IPS DF 6.9 (cell line): ENCODE measurements around the gene CD300C.

Source experiments
- DNase-seq: peaks from one replicate; pipeline ENCODE4 v3.0.0-alpha.2; 2013; ENCODE audit warnings: low read depth, low spot score
- H3K27ac ChIP-seq: one replicate; pipeline ENCODE4 v1.5.1; 2013; ENCODE audit warnings: low read length, control low read depth
- H3K27me3 ChIP-seq: 2 replicates; pipeline ENCODE4 v1.6.1; 2013; ENCODE audit warnings: mild to moderate bottlenecking, low read length; ENCODE audit not compliant: control insufficient read depth, insufficient read depth
- H3K36me3 ChIP-seq: 2 replicates; pipeline ENCODE4 v1.6.1; 2013; ENCODE audit warnings: low read length; ENCODE audit not compliant: control insufficient read depth, insufficient read depth
- H3K4me1 ChIP-seq: 2 replicates; pipeline ENCODE4 v1.6.1; 2013; ENCODE audit warnings: low read length; ENCODE audit not compliant: control insufficient read depth, insufficient read depth
- H3K4me3 ChIP-seq: 2 replicates; pipeline ENCODE4 v1.5.1; 2013; ENCODE audit warnings: mild to moderate bottlenecking, low read length
- H3K9me3 ChIP-seq: 2 replicates; pipeline ENCODE4 v1.6.1; 2013; ENCODE audit warnings: low read length, inconsistent platforms; ENCODE audit not compliant: control insufficient read depth, insufficient read depth
- WGBS: extraction: QIAGEN DNeasy Blood & Tissue Kit; methylation state at CpG from one replicate; pipeline ENCODE4 v1.1.7; 2013; ENCODE audit warnings: mixed read lengths, missing lambda C conversion rate; ENCODE audit not compliant: insufficient read length, insufficient coverage; 5-methylcytosine and 5-hydroxymethylcytosine counted together

CD300C gene

GRCh38 chr17:74544991-74545842, 698 bp downstream of the CD300C start:
- Histone ChIP-seq H3K9me3 (no peaks in the 10 kb centered on the region), H3K4me1 (no peaks in the 10 kb centered on the region), H3K36me3 (no peaks in the 10 kb centered on the region), H3K27ac (no peak overlapping the region), H3K4me3 (no peak overlapping the region), H3K27me3 (no peaks in the 10 kb centered on the region)
- no peak for DNase-seq
- no CpG with 5 or more reads among the region's 16 CpGs for WGBS

- no peaks in the 10 kb centered on the region for H3K9me3 ChIP-seq
- H3K4me1 ChIP-seq, result no peaks in the 10 kb centered on the region
- no CpG with 5 or more reads among the region's 18 CpGs for WGBS
- H3K4me3 ChIP-seq, result no peak overlapping the region
- H3K36me3 ChIP-seq, result no peaks in the 10 kb centered on the region
- no peak for DNase-seq
- no peaks in the 10 kb centered on the region for H3K27me3 ChIP-seq
- no peak overlapping the region for H3K27ac ChIP-seq
Measured at GRCh38 chr17:74543891-74544760, 1.8 kb downstream of the CD300C start.

GRCh38 chr17:74543406-74543805, 2.5 kb downstream of the CD300C start:
- Histone ChIP-seq H3K36me3 (no peaks in the 10 kb centered on the region), H3K27ac (no peak overlapping the region), H3K9me3 (no peaks in the 10 kb centered on the region), H3K4me3 (no peak overlapping the region), H3K4me1 (no peaks in the 10 kb centered on the region), H3K27me3 (no peaks in the 10 kb centered on the region)
- DNase-seq, result no peak
- no CpG with 5 or more reads among the region's 14 CpGs for WGBS

- no peaks in the 10 kb centered on the region for H3K4me1 ChIP-seq
- no peaks in the 10 kb centered on the region for H3K9me3 ChIP-seq
- DNase-seq, result no peak
- no peaks in the 10 kb centered on the region for H3K27me3 ChIP-seq
- H3K4me3 ChIP-seq, result no peak overlapping the region
- no peaks in the 10 kb centered on the region for H3K36me3 ChIP-seq
- WGBS, result no CpG with 5 or more reads among the region's 17 CpGs
- H3K27ac ChIP-seq, result no peak overlapping the region
Measured at GRCh38 chr17:74542727-74543383, 3.1 kb downstream of the CD300C start.

- H3K9me3 ChIP-seq, result no peaks in the 10 kb centered on the region
- no peaks in the 10 kb centered on the region for H3K4me1 ChIP-seq
- H3K27me3 ChIP-seq, result no peaks in the 10 kb centered on the region
- no peak overlapping the region for H3K27ac ChIP-seq
- DNase-seq, result no peak
- no CpG with 5 or more reads among the region's 5 CpGs for WGBS
- H3K36me3 ChIP-seq, result no peaks in the 10 kb centered on the region
- no peak overlapping the region for H3K4me3 ChIP-seq
Measured at GRCh38 chr17:74542166-74542565, 3.7 kb downstream of the CD300C start.

- Histone ChIP-seq H3K27ac (no peak overlapping the region), H3K9me3 (no peaks in the 10 kb centered on the region), H3K4me1 (no peaks in the 10 kb centered on the region), H3K27me3 (no peaks in the 10 kb centered on the region), H3K4me3 (no peak overlapping the region), H3K36me3 (no peaks in the 10 kb centered on the region)
- DNase-seq, result no peak
- no CpG with 5 or more reads among the region's 23 CpGs for WGBS
Measured at GRCh38 chr17:74541176-74542111, 4.5 kb downstream of the CD300C start.

- H3K27me3 ChIP-seq, result no peaks in the 10 kb centered on the region
- no peaks in the 10 kb centered on the region for H3K4me1 ChIP-seq
- no peak overlapping the region for H3K27ac ChIP-seq
- no peaks in the 10 kb centered on the region for H3K36me3 ChIP-seq
- no peak for DNase-seq
- WGBS, result no CpG with 5 or more reads among the region's 10 CpGs
- no peaks in the 10 kb centered on the region for H3K9me3 ChIP-seq
- no peak overlapping the region for H3K4me3 ChIP-seq
Measured at GRCh38 chr17:74539281-74539820, 6.6 kb downstream of the CD300C start.

- Histone ChIP-seq H3K4me3 (no peak overlapping the region), H3K9me3 (no peaks in the 10 kb centered on the region), H3K36me3 (no peaks in the 10 kb centered on the region), H3K27ac (no peak overlapping the region), H3K27me3 (no peaks in the 10 kb centered on the region), H3K4me1 (no peaks in the 10 kb centered on the region)
- WGBS, result no CpG with 5 or more reads among the region's 3 CpGs
- DNase-seq, result no peak
Measured at GRCh38 chr17:74536890-74537289, 9.0 kb downstream of the CD300C start.

- Histone ChIP-seq H3K4me1 (peaks cover 1% of the 10 kb centered on the region), H3K27me3 (no peaks in the 10 kb centered on the region), H3K4me3 (no peak overlapping the region), H3K36me3 (no peaks in the 10 kb centered on the region), H3K9me3 (no peaks in the 10 kb centered on the region), H3K27ac (no peak overlapping the region)
- no CpG with 5 or more reads among the region's 10 CpGs for WGBS
- DNase-seq, result no peak
Measured at GRCh38 chr17:74532115-74532514, 13.8 kb downstream of the CD300C start.
